ENCODE measurements around the gene GHR. TPM values are rescaled to one million over a fixed set of nuclear protein-coding genes. Genes with fewer than 3 reads are reported as not detected.

Gene GHR
- total RNA-seq, 4 donors from 2014 or later, result 2.0 to 6.0 (median 3.8) TPM

GRCh38 chr5:42636425-42636824, 213.2 kb downstream of the GHR start:
- Histone ChIP-seq H3K4me3 (no peak overlapping the region), H3K27ac (no peak overlapping the region), H3K9me3 (no peaks in the 10 kb centered on the region), H3K4me1 (peaks cover 3 to 24% (median 4%) of the 10 kb centered on the region in 3 donors), H3K27me3 (no peaks in the 10 kb centered on the region), H3K36me3 (no peaks in the 10 kb centered on the region)
- 78 to 85% methylated on average over 2 of the region's 2 CpGs for WGBS, 2 donors
- no peak for DNase-seq
- peak in 1 of 6 experiments; percentile 15 for TF ChIP-seq CTCF (IDR thresholded peaks at IDR 0.05)
- no peak for TF ChIP-seq POLR2A (IDR thresholded peaks at IDR 0.05)
- intact Hi-C loops (cut with DNase I), result no loop called here

GRCh38 chr5:42636946-42637345, 213.7 kb downstream of the GHR start:
- H3K4me3 ChIP-seq, result no peak overlapping the region
- no peak for TF ChIP-seq POLR2A (IDR thresholded peaks at IDR 0.05)
- TF ChIP-seq CTCF (IDR thresholded peaks at IDR 0.05), result no peak
- H3K36me3 ChIP-seq, result no peaks in the 10 kb centered on the region
- H3K9me3 ChIP-seq, result no peaks in the 10 kb centered on the region
- 83% methylated on average over 1 of the region's 1 CpG for WGBS, 2 donors
- H3K27ac ChIP-seq, result no peak overlapping the region
- H3K4me1 ChIP-seq, result peaks cover 3 to 27% (median 4%) of the 10 kb centered on the region in 3 donors
- DNase-seq, result no peak
- H3K27me3 ChIP-seq, result no peaks in the 10 kb centered on the region
- intact Hi-C loops (cut with DNase I), result no loop called here

GRCh38 chr5:42638972-42639371, 215.7 kb downstream of the GHR start:
- no peak overlapping the region for H3K4me3 ChIP-seq
- TF ChIP-seq CTCF (IDR thresholded peaks at IDR 0.05) (no peak), POLR2A (IDR thresholded peaks at IDR 0.05) (no peak)
- H3K4me1 ChIP-seq, result peaks cover 0 to 28% (median 3%) of the 10 kb centered on the region in 3 donors
- 76 to 86% methylated on average over 3 of the region's 3 CpGs for WGBS, 2 donors
- intact Hi-C loops (cut with DNase I), result no loop called here
- no peaks in the 10 kb centered on the region for H3K27me3 ChIP-seq
- H3K27ac ChIP-seq, result no peak overlapping the region
- no peaks in the 10 kb centered on the region for H3K36me3 ChIP-seq
- H3K9me3 ChIP-seq, result no peaks in the 10 kb centered on the region
- DNase-seq, result no peak

GRCh38 chr5:42640835-42641234, 217.6 kb downstream of the GHR start:
- no peak for DNase-seq
- WGBS, 2 donors, result 42 to 51% methylated on average over 2 of the region's 2 CpGs

More at GRCh38 chr5:42640835-42641234, 217.6 kb downstream of the GHR start:
- TF ChIP-seq CTCF (IDR thresholded peaks at IDR 0.05) (no peak), POLR2A (IDR thresholded peaks at IDR 0.05) (no peak)
- intact Hi-C loops (cut with DNase I), result no loop called here
- Histone ChIP-seq H3K4me3 (no peak overlapping the region), H3K27me3 (no peaks in the 10 kb centered on the region), H3K27ac (peak overlapping the region in 2 of 4 donors; percentile 48 to 63), H3K9me3 (no peaks in the 10 kb centered on the region), H3K36me3 (no peaks in the 10 kb centered on the region), H3K4me1 (peaks cover 0 to 28% (median 3%) of the 10 kb centered on the region in 3 donors)
